HG03135 (cell line): ENCODE data around the gene RRP1B.
"Not testable (repeated sequence)": the region's sequence is repeated elsewhere in the genome, so short reads cannot be mapped to it uniquely, and the experiment has no call there.

Experiments
- ATAC-seq: cut with Tn5 transposase; IDR thresholded peaks from one replicate; pipeline ENCODE4 v1.9.1; 2021; ENCODE audit warnings: mild to moderate bottlenecking, moderate library complexity; ENCODE audit not compliant: unreplicated experiment

The RRP1B gene, protein sequence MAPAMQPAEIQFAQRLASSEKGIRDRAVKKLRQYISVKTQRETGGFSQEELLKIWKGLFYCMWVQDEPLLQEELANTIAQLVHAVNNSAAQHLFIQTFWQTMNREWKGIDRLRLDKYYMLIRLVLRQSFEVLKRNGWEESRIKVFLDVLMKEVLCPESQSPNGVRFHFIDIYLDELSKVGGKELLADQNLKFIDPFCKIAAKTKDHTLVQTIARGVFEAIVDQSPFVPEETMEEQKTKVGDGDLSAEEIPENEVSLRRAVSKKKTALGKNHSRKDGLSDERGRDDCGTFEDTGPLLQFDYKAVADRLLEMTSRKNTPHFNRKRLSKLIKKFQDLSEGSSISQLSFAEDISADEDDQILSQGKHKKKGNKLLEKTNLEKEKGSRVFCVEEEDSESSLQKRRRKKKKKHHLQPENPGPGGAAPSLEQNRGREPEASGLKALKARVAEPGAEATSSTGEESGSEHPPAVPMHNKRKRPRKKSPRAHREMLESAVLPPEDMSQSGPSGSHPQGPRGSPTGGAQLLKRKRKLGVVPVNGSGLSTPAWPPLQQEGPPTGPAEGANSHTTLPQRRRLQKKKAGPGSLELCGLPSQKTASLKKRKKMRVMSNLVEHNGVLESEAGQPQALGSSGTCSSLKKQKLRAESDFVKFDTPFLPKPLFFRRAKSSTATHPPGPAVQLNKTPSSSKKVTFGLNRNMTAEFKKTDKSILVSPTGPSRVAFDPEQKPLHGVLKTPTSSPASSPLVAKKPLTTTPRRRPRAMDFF

DNA sequence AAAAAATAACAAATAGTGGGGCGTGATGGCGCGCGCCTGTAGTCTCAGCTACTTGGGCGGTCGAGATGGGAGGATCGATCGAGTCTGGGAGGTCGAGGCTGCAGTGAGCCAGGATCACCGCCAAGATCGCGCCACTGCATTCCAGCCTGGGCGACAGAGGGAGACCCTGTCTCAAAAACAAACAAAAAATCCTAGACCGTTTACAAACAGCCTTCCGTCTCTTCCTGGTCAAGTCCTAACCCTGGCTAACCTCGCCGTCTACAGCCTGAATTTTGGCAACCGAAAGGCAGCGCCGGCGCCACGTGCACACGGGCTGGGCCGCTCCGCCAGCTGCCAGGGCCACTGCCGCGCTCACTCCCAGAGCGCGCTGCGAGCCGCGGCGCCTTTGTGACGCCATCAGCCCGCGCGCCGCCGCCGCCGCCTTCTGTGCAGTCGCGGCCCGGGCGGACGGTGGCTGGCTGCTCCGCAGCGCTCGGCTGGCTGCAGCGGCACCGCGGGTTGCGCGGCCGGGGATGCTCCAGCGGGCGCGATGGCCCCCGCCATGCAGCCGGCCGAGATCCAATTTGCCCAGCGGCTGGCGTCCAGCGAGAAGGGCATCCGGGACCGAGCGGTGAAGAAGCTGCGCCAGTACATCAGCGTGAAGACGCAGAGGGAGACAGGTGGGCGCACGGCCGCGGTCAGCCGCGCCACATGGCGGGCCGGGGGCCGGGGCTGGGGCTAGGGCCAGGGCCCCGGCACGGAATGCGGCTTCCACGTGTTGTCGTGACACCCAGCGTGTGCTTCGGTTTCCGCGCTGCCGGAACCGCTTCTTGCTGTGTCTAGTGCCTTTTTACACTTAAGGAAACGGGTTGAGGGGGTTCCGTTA lies at the start of gene RRP1B, which contains the start of gene HSF2BP:
TSS of gene RRP1B (plus strand) at position 425 of the 865 bp plus-strand sequence. CDS start at position 530, 105 bp downstream.
TSS of gene HSF2BP (minus strand) at position 353 of the 865 bp plus-strand sequence. CDS start 1,392 bp downstream, outside the sequence.
- ATAC-seq: peak; percentile 79

DNA sequence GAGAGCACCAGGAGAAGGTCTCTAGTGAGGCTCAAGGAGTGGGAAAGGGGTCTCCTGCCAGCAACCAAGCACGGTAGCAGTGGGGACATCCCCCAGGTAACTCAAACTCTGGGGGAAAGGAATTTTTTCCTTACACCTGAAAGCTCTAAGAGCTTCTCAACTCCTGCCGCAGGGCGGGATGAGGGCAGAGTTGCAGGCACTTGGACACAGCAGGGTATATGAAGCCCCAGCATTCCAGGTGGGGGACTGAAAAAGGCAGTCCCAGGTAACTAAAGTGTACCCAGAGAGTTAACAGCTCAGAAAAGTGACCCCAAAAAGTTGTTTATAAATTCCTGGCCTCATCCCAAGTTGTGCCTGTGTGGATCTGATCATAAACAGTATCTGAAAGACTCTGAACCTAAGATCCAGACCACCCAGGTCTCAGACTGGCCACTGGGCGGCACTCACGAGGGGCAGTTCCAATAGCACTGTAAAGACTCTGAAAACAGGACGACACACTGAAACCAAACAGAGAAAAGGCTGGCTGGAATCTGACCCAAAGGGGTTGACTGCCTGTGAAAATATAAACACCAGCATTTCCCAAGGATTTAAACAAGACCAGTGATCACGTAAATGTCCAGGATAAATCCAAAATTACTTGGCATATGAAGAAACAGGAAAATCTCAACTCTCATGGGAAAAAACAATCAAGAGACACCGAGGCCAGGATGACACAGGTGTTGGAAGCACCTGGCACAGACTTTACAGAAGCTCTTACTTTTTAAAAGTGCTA lies 47.6 kb upstream of the RRP1B start:
- ATAC-seq: no peak

DNA sequence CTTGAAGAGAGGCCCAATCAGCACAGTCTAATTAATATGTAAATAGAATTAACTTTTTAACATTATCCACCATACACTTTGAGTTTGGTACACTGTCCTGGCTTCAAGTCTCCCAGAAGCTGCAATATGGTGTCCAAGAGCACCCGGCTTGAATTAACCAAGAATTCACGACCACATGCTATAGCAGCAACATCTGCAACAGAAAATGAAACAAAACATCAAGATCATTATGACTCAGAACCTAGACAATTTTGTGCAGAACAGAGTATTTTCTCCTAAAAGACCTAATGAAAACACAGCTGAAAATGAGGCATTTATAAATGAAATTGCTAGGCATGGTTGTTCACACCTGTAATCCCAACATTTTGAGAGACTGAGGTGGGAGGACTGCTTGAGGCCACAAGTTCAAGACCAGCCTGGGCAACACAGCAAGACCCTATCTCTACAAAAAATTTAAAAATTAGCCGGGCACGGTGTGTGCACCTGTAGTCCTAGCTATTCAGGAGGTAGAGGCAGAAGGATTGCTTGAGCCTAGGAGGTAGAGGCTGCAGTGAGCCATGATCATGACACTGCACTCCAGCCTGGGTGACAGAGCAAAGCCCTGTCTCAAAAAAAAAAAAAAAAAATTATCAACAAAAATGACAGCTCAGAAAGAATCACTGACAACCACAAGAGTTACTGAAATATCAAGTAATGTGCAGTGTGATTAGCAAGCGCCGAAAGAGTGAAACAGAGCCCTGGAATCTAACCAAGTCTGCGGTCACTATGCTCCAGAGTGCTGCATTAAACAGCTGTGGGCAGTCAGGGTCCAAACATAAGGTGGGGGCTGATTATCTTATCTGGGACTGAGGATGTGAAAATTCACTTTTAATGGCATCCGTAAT lies 45.4 kb upstream of the RRP1B start:
- ATAC-seq: no peak

DNA sequence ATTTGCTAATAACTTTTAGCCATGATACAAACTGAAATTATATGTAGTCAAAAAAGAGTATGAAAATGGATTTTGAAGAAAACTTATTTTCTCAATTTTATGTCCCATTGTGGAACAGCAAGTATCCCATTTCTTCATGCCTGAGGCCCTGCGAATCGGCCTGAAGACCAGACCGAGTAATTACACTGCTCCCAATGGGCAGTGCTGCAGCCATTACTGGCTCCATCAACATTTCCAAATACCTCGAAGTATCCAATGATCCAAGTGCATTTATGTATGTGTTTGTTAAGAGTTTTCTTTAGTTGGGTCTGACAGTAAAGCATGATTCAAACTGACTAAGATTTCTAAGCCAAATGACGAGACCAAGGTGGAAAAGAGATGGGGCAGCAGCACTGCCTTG lies 44.5 kb upstream of the RRP1B start:
- ATAC-seq: no peak

DNA sequence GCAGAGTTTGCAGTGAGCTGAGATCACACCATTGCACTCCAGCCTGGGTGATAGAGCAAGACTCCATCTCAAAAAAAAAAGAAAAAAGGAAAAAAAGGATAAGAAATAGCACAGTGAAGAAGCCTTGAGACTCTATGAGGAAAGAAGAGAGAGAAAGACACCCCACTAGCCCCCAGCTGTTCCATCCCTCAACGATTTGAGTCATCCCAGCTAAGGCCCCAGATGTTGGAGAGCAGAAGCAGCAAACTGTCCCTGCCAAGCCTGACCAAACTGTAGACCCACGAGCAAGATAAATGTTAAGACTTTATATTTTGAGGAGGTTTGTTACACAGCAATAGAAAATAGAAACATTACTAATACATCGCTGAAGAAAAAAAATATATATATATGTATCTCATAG lies 42.5 kb upstream of the RRP1B start:
- ATAC-seq: not testable (repeated sequence)

DNA sequence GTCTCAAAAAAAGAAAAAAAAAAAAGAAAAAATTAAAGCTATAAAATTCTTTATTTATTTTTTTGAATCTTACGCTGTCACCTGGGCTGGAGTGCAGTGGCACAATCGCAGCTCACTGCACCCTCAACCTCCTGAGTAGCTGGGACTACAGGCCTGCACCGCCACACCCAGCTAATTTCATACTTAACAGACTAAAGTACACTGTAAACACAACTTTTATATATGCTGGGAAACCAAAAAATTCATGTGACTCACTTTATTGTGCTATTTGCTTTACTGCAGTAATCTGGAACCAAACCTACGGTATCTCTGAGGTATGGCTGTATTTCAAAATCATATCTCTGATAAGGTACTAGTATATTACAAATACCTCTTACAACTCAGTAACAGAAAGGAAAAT lies 40.4 kb upstream of the RRP1B start:
- ATAC-seq: no peak

DNA sequence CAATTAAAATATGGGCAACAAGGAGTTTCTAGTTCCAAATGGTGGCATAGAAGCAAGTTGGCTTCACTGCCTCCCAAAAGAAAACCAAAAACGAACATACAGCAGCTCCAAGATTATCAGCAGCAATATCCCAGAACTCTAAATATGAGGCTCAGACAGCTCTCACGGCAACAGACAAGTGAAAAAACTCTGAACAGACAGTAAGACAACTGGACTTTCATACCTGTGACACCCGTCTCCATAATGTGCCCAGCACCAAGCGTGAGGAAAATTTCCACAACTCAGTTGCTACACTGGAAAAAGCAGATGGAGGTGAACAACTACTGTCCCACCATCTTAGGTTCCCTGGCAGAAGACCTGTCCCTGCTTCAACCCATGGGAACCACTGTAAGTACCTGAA lies 40.0 kb upstream of the RRP1B start:
- no peak for ATAC-seq

DNA sequence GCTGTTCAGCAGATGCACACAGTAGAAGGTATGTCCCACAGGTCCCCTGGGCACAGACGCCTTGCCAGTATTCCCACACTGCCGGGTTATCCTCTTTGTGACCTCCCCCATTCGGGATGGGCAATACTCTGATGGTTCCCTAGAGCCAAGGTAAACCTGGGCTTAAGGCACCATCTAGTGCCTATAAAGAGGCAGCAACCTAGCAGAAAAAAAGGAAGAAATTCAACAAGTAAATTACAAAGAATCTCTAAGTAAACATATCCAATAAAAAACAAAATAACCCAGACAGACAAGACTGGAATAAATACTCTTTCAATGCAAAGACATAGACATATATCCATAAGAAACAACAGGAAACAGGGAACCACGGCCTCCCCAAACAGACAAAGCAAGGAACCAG lies 39.5 kb upstream of the RRP1B start:
- ATAC-seq: no peak

DNA sequence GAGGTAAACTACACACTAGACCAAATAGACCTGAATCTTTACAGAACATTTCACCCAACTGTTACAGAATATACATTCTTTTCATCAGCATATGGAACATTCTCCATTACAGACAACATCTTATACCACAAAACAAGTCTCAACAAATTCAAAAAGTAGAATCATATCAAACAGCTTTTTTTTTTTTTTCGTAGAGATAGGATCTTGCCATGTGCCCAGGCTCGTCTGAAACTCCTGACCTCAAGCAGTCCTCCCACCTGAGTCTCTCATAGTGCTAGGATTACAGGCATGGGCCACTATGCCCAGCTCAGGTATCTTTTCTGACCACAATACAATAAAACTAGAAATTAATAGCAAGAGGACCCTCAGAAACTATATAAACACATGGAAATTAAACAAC lies 36.6 kb upstream of the RRP1B start:
- ATAC-seq: no peak

DNA sequence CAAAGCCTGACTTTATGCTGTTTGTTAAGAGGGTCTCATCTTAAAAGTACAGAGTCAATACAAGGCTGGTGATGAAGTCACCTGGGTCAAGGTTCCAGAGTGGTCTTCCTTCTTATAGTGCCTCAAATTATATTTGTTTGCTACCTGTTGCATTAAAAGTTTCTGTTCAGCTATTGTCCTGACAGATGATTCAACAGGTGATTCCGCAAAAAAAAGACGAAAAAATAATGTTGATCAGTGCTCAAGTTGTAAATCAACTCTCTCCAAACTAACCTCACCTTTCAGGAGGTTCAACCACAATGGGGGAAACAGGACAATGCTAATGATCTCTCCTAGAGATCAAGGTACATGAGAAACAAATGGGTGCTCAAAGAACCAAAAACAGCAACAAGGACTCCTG lies 35.8 kb upstream of the RRP1B start:
- ATAC-seq: no peak

DNA sequence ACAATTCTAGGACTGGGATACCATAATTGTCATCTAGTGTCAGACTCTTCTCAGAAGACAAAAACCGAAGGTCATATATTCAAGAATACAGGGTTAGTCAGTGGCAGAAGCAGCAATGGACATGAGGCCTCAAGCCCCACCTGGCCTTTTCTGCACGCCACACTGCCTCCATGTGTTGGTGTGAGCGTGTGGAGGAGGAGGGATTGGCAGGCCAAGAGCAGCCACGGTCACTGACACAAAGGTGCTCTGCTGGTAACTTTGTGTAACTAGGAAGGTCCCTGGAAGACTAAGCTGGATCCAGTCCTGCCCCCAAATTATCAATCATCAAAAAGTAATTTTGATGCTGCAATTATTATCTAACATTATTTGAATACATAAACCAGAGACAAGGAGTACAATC lies 35.0 kb upstream of the RRP1B start:
- no peak for ATAC-seq

DNA sequence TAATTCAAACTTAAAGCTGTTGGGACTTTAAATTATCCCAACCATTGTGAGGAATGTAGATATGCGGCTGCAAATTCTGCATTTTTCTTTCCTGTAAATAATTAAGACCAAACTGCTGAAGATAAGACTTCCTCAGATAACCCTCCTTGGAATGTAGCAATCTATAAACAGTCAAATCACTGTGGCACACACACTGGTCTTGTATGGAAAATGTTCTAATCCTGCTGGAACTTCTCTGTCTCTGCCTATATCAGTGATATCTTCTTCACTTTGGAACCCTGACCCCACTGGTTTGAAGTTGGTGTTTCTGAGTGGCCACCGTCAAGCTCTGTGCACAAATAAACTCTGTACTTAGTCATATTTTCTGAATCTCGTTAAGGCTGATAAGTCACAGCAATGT lies 33.0 kb upstream of the RRP1B start:
- no peak for ATAC-seq

DNA sequence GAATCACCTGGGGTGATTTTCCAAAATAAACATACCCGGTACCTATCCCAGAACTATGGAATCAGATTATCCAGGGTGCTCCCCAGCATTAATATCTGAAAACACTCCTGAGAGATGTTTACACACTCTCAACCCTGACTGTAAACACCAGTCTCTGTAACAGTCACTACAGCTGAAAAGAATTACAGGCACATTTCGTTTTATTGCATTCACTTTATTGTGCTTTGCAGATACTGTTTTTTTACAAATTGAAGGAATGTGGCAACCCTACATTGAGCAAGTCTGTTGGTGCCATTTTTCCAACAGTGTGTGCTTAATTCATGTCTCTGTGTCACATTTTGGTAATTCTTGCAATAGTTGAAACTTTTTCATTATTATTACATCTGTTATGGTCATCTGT lies 31.8 kb upstream of the RRP1B start:
- no peak for ATAC-seq

DNA sequence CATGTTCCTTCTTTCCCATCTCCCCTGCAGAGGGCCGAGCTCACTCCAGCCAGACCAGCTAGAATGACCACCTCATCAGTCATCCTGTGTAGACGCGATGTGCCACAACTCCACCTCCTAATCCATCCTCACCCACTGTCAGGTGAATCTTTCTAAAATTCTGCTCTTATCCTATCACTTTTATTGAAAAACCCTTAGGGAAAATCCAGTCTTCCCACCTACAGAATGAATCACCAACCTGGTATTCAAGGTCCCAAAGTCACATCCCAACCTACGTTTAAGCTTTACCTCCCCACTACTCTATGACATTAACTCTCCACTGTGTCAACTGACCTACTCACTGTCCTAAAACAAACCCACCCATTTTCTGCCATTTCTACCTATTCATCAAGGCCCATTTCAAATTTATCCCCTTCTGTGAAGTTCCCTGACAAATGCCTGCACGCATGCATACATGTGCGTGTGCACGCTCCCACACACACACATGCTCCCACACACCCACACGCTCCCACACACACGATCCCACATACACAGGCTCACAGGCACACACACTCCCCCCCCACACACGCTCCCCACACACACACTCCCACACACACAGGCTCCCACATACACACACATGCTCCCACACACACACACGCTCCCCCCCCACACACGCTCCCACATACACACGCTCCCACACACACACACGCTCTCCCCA lies 27.8 kb upstream of the RRP1B start:
- ATAC-seq: no peak

DNA sequence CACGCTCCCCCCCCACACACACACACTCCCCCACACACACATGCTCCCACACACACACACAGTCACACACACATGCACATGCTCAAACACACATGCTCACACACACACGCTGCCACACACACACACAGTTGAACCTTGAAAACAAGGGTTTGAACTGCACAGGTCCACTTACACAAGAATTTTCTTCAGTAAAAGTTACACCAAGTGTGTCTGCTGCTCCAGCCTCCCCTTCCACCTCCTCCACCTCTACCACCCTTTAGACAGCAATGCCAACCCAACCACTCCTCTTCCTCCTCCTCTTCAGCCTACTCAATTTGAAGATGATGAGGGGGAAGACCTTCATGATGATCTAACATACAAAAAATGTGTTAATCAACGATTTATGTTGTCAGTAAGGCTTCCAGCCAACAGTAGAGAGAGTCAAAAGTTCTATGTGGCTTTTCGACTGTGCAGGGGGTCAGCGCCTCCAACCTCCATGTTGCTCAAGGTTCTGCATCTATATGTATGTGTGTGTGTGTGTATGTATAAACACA lies 26.9 kb upstream of the RRP1B start:
- no peak for ATAC-seq

DNA sequence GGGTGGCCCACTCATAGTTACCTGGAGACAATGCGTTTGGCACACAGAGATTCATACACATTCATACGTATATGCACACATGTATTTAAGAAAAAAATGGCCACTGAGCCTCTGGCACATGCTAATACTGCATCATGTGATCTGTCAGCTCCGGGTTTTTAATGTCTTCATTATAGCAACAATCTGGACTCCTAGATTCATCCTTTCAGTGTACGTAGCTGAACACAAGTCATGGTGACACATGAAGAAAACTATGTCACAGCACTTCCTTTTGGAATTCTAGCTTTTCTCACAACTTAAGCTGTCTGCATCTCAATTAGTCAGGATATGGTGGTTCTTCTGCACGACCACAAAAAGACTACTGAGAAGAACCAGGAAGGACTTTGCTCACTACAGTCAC lies 24.7 kb upstream of the RRP1B start:
- ATAC-seq: no peak

DNA sequence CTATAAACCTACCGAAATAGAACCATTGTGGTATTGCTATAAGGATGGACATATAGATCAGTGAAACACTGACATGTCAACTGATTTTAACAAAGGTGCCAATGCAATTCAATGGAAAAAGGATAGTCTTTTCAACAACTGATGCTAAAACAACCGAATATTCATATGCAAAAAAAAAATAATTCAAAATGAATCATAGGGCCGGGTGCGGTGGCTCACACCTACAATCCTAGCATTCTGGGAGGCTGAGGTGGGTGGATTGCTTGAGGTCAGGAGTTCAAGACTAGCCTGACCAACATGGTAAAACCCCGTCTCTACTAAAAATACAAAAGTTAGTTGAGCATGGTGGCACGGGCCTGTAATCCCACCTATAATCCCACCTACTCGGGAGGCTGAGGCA lies 23.9 kb upstream of the RRP1B start:
- no peak for ATAC-seq

DNA sequence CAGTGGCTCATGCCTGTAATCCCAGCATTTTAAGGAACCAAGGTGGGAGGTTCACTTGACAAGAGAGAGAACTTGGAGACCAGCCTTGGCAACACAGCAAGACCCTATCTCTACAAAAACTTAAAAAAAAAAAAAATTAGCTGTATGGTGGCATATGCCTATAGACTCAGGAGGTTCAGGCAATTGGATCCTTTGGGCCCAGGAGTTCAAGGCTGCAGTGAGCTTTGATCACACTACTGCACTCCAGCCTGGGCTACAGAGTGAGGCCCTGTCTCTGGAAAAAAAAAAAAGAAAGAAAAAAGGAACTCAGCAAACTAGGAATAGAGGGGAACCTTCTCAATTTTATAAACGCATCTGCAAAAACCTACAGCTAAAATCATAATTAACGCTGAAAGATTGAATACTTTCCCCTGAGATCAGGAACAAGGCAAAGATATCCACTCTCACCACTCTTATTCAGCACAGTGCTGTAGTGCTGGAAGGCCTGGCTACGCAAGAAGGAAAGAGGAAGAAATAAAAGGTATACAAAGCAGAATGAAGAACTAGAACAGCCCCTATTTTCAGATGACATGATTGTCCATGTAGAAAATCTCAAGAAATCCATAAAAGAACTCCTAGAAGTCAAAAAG lies 21.7 kb upstream of the RRP1B start:
- ATAC-seq: no peak
